Measurements from ENCODE around the gene KIF7. TPM values are rescaled to one million over a fixed set of nuclear protein-coding genes. Genes with fewer than 3 reads are reported as not detected.

KIF7 gene
- total and polyA plus RNA-seq, 2 of the 4 experiments (the other 2 are of a cell fraction), result 5.0 to 9.0 TPM

DNA sequence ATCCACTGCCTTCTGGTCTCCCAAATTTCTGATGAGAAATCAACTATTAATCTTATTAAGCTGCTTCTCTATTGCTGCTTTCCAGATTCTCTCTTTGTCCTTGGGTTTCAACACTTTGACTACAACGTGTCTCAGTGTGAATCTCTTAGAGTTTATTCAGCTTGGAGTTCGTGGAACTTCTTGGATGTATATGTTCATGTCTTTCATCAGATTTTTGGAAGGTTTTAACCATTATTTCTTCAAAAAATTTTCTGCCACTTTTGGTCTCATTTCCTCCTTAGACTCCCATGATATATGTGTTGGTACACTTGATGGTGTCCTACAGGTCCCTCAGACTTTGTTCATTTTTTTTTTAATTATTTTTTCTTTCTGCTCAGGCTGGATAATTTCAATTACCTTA, 44.0 kb downstream of the KIF7 start:
- H4K20me1 ChIP-seq (ENCODE audit: insufficient read depth, low read length), result no peaks in the 10 kb centered on the region
- no peak overlapping the region for H3K14ac ChIP-seq (replicated peaks; ENCODE audit: low read depth, low read length)
- H3K9ac ChIP-seq (ENCODE audit: low read depth, low read length), result no peak overlapping the region
- intact Hi-C loops (cut with micrococcal nuclease), result no loop called here
- TF ChIP-seq POLR2A (IDR thresholded peaks at IDR 0.05; ENCODE audit: low read depth, low read length) (no peak), FOS (IDR thresholded peaks at IDR 0.05; ENCODE audit: low read depth, low read length) (no peak)
- in situ Hi-C loops (cut with MboI; ENCODE audit: low sequenced_read_pairs), result no loop called here
- no peak overlapping the region for H2BK15ac ChIP-seq (ENCODE audit: low read depth, low read length)
- no peak for DNase-seq
- no peaks in the 10 kb centered on the region for H3K27me3 ChIP-seq (ENCODE audit: control insufficient read depth, insufficient read depth, low read length)
- H4K5ac ChIP-seq (ENCODE audit: low read depth, low read length), result no peak overlapping the region
- H3K9me1 ChIP-seq (ENCODE audit: insufficient read depth, low read length), result no peaks in the 10 kb centered on the region
- no peak overlapping the region for H2BK120ac ChIP-seq (ENCODE audit: low read depth, low read length)
- no CpG with 5 or more reads among the region's 2 CpGs for WGBS, 2 experiments (ENCODE audit: extremely low coverage in 2 of 2, insufficient read length in 1 of 2)
- ATAC-seq (ENCODE audit: low read depth), result no peak
- no peak overlapping the region for H3K4me2 ChIP-seq (ENCODE audit: low read depth, low read length)
- H2AK5ac ChIP-seq (ENCODE audit: low read depth, low read length), result no peak overlapping the region
- H3K4ac ChIP-seq (ENCODE audit: low read depth, low read length), result no peak overlapping the region
- POLR2A ChIA-PET (ENCODE audit: unreplicated experiment), result no interaction called here
- H3K4me1 ChIP-seq (ENCODE audit: control insufficient read depth, insufficient read depth, low read length), result no peaks in the 10 kb centered on the region
- no peak overlapping the region for H2BK20ac ChIP-seq (ENCODE audit: low read depth, low read length)
- H4K8ac ChIP-seq (ENCODE audit: low read depth in 2 of 2, low read length in 2 of 2), result no peak overlapping the region
- CTCF ChIA-PET, result no interaction called here
- H4K91ac ChIP-seq (ENCODE audit: insufficient read depth, low read depth, low read length), result no peak overlapping the region
- H3K4me3 ChIP-seq (ENCODE audit: insufficient read depth, low read depth, low read length), result no peak overlapping the region
- dilution Hi-C loops (cut with HindIII; ENCODE audit: low sequenced_read_pairs, unreplicated experiment), result no loop called here
- BruUV-seq (replicated peaks), result no TSS peak
- H3K36me3 ChIP-seq (ENCODE audit: control insufficient read depth, insufficient read depth, low read length), result peaks cover 1% of the 10 kb centered on the region; the same call in 1 of the 2 replicates
- no peak overlapping the region for H2AFZ ChIP-seq (replicated peaks; ENCODE audit: low read length, poor library complexity)
- no peak overlapping the region for H3K23ac ChIP-seq (ENCODE audit: low read depth, low read length)
- peaks cover 11% of the 10 kb centered on the region for H3K9me3 ChIP-seq (ENCODE audit: control insufficient read depth, insufficient read depth, low read length)
- no peak overlapping the region for H2BK5ac ChIP-seq (ENCODE audit: low read depth, low read length, poor library complexity, severe bottlenecking)
- H2AK9ac ChIP-seq (replicated peaks; ENCODE audit: low read depth, low read length, poor library complexity), result no peak overlapping the region
- H3K18ac ChIP-seq (ENCODE audit: low read depth, low read length), result no peak overlapping the region
- H3K56ac ChIP-seq (ENCODE audit: extremely low read depth, insufficient read depth, low read length), result no peak overlapping the region
- no peak overlapping the region for H3K27ac ChIP-seq (ENCODE audit: insufficient read depth, low read length)
- H3K79me1 ChIP-seq (ENCODE audit: low read depth in 1 of 2, low read length in 2 of 2), result peaks cover 8 to 9% of the 10 kb centered on the region in 2 experiments; a peak in 2 of 4 replicates
